Fibroblast of peridontal ligament (primary cell): ENCODE measurements around the gene CHRM1.
A peak's percentile ranks its signal among the peaks of the same experiment; 100 is the strongest.
"Not testable (repeated sequence)": the region's sequence is repeated elsewhere in the genome, so short reads cannot be mapped to it uniquely, and the experiment has no call there.

Source experiments
- DNase-seq: peaks from one replicate; pipeline ENCODE4 v3.0.0-alpha.2; 2010; ENCODE audit errors: extremely low read depth

The CHRM1 gene

GRCh38 chr11:62921201-62921572 is at the start of gene CHRM1:
Gene CHRM1 (minus strand): TSS chr11:62921363. CDS start chr11:62911100, 10,263 bp downstream.
- no peak for DNase-seq

- no peak for DNase-seq
Measured at GRCh38 chr11:62965574-62965973, 44.4 kb upstream of the CHRM1 start.

- no peak for DNase-seq
Measured at GRCh38 chr11:62962391-62962790, 41.2 kb upstream of the CHRM1 start.

- no peak for DNase-seq
Measured at GRCh38 chr11:62961017-62961570, 39.9 kb upstream of the CHRM1 start.

- DNase-seq: no peak
Measured at GRCh38 chr11:62959422-62959980, 38.3 kb upstream of the CHRM1 start.

- DNase-seq: peak; percentile 5
Measured at GRCh38 chr11:62958547-62959421, 37.6 kb upstream of the CHRM1 start.

GRCh38 chr11:62957147-62957546 is 36.0 kb upstream of the CHRM1 start:
- no peak for DNase-seq

- DNase-seq: no peak
Measured at GRCh38 chr11:62954478-62954877, 33.3 kb upstream of the CHRM1 start.

GRCh38 chr11:62953811-62954210 is 32.6 kb upstream of the CHRM1 start:
- DNase-seq: no peak

GRCh38 chr11:62948765-62949320 is 27.7 kb upstream of the CHRM1 start:
- no peak for DNase-seq

GRCh38 chr11:62945538-62945937 is 24.4 kb upstream of the CHRM1 start:
- DNase-seq: not testable (repeated sequence)

GRCh38 chr11:62937528-62937927 is 16.4 kb upstream of the CHRM1 start:
- not testable (repeated sequence) for DNase-seq

- no peak for DNase-seq
Measured at GRCh38 chr11:62934496-62934785, 13.3 kb upstream of the CHRM1 start.

- DNase-seq: no peak
Measured at GRCh38 chr11:62933750-62934495, 12.8 kb upstream of the CHRM1 start.

- no peak for DNase-seq
Measured at GRCh38 chr11:62933285-62933684, 12.1 kb upstream of the CHRM1 start.

- DNase-seq: no peak
Measured at GRCh38 chr11:62931499-62932278, 10.5 kb upstream of the CHRM1 start.

GRCh38 chr11:62930666-62931065 is 9.5 kb upstream of the CHRM1 start:
- no peak for DNase-seq

GRCh38 chr11:62930157-62930556 is 9.0 kb upstream of the CHRM1 start:
- no peak for DNase-seq

GRCh38 chr11:62928011-62928410 is 6.8 kb upstream of the CHRM1 start:
- no peak for DNase-seq

- no peak for DNase-seq
Measured at GRCh38 chr11:62926680-62927455, 5.7 kb upstream of the CHRM1 start.
